GF-D8 (cell line): ENCODE results near the gene DIP2C.

Source experiments
- DNase-seq: peaks from one replicate; lab custom pipeline; 2025; lab: John Stamatoyannopoulos, UW

Gene DIP2C

DNA sequence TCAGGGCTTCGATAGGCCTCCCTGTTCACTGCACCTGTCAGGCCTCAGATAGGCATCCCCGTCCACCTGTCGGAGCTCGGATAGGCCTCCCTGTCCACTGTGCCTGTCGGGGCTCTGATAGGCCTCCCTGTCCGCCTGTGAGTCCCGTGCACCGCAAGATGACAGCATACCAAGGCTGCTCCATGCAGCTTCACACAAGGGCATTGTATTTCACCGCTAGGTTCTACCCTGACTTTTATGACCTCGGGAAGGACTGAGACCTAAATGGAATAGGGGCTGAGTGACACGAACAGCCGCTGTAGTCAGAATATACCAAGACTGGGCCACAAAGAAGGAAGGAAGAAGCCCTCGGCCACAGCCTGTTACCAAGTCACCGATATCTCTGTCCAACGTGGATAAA lies 271.2 kb downstream of the DIP2C start:
- no peak for DNase-seq

DNA sequence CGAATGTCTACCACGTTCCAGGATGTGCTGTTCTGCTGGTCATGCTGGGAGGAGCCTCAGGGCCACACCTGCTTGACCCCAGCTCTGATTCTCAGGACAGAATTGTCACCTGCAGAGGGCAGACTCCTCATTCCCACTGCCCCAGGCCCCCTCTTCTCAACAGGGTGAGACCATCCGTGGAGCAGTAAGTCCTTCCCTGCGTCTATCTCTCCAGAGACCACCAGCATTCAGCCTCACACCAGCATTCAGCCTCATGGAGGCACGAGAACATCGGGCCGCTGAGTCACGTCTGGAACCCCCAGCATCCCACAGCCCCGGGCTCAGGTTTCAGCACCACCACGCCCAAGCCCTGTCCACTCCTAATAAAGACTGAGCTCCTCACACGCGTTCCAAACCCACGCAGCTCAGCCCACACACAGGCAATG lies 273.4 kb downstream of the DIP2C start:
- no peak for DNase-seq

DNA sequence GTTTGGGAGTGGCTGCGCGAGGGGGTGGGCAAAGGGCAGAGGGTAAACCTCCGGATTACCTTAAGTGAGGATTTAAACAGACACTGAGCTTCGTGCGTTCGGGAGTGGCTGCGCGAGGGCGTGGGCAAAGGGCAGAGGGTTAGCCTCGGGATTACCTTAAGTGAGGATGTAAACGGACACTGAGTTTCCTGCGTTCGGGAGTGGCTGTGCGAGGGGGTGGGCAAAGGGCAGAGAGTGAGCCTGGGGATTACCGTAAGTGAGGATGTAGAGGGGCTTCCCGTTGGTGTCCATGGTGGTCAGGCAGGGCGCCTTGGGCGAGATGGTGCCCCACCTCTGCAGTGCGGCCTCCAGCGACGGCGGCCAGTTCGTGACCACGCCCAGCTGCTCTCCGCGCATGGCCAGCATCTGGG lies 275.8 kb downstream of the DIP2C start:
- no peak for DNase-seq

DNA sequence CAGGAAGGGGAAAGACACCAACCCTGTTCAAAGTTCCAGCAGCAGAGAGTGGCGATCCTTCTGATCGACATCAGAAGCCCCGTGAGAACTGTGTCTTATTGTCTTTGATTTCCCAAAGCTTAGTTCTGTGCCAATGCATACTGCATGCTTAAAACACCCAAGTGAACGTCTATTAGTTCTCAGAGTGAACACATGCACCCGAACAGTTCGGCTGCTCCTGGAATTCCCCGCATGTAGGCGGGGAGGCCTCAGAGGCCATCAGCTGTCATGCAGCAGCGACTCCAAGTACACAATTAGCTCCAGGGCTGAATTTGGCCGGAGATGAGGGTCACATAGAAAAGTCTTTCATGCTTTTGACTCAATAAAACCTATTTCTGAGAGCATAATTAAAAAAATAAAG lies 277.4 kb downstream of the DIP2C start:
- no peak for DNase-seq

DNA sequence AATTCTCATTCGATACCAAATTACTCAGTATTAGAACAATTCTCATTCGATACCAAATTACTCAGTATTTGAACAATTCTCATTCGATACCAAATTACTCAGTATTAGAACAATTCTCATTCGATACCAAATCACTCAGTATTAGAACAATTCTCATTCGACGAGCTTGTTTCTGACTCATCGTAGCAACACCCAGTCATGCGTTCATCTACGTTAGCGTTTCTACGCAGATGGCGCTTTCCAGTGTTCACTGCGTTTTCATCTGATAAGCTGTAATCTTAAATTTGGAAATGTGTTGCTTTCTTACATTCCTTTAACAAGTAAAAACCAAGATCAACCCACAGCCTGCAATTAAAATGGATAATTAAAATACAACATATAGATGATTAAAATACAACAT lies 277.9 kb downstream of the DIP2C start:
- no peak for DNase-seq

DNA sequence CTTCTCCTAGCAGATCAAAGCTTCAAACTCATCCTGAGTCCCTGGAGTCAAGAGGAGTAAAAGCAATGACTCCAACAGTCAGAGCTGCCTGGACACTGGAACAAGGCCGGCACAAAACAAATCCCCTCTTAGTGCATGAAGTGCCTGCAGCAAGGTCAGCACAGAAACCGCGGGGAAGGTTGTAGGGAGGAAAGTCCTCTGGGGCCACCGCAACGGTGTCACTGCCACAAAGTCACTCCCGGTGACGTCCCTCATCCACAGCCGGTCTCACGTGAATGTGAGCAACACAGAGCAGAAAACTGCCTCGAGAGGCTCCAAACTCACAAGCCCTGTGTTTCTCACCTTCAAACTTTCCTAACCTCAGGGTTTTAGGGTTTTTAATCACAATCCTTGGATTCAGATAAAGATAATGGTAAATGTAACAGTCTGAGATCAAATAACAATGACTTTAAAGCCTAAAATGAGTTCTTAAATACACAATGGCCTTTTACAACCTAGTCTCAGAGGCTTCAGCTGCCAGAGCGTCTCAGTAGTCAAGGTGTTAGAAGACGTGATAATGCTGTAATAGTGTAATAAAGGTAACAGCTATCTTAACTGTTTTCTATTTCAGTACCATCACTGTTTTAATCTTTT lies 279.9 kb downstream of the DIP2C start:
- DNase-seq, result no peak

DNA sequence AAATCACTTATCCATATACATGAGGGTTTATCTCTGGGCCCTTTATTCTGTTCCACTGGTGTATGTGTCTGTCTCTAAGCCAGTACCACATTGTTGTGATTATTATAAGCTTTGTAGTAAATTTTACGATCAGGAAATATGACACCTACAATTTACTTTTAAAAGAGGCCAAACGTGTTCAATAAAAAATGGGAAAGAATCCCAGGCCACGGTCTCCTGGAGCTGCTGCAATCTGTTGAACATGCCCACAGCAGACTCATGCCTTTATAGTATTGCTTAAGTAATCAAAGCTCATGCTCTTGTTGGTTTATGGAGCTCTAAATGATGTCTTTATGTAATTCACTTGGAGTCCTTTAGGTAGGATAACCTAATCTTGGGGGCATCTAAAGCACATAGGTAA lies 281.2 kb downstream of the DIP2C start:
- DNase-seq, result no peak

DNA sequence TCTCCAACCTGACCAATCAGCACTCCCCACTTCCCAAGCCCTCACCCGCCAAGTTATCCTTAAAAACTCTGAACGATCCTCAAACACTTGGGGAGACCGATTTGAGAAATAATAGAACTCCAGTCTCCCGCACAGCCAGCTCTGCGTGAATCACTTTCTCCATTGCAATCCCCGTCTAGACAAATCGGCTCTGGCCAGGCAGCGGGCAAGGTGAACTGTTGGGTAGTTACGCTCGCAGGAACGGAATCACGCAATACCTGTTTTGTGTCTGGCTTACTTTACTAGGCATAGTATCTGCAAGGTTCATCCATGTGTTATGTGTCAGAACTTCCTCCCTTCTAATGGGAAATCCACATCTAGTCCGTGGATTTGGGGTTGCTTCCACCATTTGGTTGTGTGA lies 282.5 kb downstream of the DIP2C start:
- no peak for DNase-seq

DNA sequence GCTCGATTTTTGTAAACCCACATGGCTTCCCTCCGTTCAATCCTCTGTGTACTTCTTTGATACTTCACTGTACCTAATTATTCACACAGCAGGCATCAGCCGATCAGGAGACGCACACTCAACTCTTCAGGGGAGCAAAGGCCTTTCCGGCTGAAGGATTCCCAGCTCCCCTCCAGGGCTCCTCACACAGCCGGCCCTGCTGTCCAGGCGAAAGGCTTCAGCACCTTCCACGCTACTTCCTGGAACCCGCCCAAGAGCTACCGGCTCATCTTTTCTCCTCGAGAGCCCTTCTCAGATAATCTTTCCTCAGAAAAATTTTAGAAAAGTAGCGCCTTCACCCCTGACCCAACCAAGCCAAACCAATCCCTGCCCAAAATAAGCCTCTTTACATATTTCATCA lies 283.8 kb downstream of the DIP2C start:
- DNase-seq, result no peak

DNA sequence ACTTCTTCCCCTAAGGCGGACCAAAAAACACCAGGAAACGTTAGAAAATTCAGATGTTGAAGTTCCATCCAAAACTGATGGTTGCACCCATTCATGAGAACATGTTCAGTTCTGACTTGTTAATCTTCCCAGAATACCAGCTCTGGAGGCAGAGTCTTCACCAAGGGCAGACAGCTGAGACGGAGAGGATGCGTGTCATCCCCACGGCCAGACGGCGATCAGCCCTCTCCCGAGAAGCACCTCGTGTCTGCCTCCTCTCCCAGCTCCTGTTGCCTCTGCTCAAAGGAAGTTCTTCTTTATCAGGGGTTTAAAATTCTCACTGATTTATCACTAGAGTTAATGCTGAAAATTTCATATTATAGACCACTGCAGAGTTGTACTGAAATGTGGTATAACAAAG lies 284.5 kb downstream of the DIP2C start:
- DNase-seq, result no peak

DNA sequence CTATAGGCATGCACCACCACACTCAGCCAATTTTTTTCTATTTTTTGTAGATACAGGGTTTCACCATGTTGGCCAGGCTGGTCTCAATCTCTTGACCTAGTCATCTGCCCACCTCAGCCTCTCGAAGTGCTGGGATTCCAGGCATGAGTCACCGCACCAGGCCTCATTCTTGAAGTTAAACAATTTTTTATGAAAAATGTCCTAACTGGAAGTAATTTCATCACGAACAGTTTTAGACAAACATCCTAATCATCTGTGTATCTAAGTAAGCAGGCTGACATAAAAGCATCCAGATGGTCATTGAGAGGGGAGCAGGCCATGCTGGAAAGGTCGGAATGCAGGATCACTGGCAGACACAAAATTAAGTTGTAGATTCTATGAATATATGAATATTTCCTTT lies 285.1 kb downstream of the DIP2C start:
- DNase-seq, result no peak

DNA sequence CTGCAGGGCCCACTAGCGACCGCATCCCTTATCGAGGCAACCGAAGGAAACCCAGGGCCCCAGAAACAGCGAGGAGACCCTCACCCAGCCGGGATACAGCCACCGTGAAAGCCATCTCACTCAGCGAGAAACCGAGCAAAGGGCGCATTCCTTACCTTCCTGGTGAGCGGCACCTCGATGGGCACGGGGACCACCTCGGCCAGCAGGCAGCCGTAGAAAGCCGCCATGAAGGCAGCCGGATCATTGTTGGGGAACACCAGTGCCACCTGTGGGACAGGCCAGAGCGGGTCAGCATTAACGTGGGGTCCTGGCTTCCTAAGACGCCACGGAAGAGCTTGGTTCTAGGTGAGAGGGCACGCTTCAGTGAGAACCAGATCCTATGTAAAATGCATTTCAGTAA lies 290.5 kb downstream of the DIP2C start:
- DNase-seq, result no peak

DNA sequence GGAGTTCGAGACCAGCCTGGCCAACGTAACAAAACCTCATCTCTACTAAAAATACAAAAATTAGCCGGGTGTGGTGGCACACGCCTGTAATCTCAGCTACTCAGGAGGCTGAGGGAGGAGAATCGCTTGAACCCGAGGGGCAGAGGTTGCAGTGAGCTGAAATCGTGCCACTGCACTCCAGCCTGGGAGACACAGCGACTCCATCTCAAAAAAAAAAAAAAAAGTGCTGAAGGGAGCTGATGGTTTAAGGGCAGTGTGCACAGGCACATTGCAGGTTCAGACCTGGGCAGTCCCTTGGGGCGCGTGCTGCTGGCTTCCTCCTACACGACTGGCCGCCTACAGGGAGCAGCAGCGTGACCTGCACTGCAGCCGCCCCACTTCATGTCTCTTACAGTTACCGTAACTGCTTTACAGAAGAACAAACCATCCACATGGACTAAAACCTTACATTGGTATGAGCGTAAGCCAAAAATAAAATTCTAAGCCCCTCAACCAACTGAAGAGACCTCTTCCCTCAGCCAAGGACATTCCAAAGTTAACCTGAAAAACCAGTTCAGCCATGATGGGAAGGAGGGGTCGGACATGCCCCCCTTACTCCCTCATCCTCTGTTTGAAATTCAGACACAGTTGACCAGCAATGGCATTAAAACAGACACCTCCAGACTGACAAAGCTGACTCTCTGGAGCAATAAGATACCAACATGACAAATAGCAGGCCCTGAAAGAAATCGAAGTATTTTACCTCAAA lies 292.0 kb downstream of the DIP2C start:
- DNase-seq, result no peak

DNA sequence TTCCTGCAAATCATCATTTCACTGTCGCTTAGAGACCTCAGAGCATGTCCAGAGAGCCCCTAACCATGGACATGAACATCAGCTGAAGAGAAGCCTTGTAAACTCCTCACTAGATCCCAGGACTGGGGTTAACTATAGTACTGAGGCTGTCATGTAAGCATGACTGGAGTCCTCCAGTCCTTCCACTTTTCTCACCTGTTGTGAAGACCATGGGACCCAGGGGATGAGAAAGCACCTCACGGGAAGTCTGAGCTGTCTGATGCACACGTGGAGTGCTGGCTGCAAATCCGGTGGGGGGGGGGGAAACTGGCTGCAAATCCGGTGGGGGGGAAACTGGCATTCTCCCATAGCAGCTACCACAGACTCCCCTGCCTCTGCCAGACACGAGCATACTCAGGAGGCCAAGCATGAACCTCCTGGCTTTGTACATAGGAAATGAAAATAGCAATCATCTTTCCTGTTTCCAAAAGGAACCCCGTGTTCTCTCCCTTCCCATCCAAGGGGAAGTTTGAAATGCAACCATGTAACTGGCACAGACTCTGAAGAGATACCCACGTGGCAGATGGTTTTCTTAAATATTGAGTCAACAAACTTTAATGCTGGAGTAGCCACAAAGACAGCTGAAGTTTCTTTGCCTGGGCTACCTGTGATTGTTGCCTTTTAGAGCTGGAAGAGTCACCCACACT lies 292.8 kb downstream of the DIP2C start:
- no peak for DNase-seq

DNA sequence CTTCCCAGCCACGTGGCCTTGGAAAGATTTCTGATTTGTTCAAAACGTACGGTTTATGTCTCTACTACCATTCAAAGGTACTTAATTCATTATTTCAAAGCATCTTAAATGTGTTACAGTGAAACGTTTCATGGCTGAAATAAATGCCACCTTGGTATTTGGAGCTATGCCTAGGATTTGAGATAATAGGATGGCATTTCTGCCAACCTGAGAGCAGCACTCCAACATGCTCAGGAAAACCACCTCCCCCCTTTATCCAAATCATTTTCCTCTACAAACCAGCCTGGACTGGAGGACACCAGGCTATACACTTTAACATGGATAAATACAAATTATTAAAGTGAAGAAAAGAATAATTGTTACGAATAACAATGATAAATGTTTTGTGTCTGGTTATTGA lies 293.4 kb downstream of the DIP2C start:
- DNase-seq, result no peak

DNA sequence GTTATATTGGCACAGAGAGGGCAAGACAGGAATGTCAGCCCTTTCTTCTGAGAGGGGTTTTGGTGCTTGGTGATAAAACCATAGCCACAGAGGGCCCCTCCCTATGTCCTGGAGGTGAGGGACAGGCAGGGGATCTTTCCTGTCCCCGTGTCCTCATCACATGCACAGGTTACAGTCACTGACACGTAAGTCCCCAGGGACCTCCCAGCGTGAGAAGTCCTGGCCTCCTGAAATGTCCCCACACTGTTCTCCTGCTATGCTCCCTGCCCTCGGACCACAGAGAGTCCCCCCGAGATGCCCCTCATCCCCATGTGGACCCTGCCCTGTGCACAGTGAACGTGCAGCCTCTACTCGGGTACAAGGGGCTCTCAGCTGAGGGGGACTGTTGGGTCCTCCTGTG lies 293.8 kb downstream of the DIP2C start:
- DNase-seq, result no peak

DNA sequence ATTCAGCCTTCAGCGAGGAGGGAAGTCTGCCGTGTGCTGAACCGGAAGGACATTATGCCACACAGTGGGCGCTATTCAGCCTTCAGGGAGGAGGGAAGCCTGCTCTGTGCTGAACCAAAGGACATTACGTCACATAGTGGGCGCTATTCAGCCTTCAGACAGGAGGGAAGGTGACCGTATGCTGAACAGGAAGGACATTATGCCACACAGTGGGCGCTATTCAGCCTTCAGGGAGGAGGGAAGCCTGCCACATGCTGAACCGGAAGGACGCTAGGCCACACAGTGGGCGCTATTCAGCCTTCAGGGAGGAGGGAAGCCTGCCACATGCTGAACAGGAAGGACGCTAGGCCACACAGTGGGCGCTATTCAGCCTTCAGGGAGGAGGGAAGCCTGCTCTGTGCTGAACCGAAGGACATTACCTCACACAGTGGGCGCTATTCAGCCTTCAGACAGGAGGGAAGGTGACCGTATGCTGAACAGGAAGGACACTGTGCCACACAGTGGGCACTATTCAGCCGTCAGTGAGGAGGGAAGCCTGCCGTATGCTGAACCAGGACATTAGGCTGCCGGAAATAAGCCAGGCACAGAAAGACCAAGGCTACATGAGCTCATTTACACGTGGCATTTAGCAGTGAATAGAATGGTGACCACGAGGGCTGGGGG lies 294.9 kb downstream of the DIP2C start:
- DNase-seq, result peak; percentile 91

DNA sequence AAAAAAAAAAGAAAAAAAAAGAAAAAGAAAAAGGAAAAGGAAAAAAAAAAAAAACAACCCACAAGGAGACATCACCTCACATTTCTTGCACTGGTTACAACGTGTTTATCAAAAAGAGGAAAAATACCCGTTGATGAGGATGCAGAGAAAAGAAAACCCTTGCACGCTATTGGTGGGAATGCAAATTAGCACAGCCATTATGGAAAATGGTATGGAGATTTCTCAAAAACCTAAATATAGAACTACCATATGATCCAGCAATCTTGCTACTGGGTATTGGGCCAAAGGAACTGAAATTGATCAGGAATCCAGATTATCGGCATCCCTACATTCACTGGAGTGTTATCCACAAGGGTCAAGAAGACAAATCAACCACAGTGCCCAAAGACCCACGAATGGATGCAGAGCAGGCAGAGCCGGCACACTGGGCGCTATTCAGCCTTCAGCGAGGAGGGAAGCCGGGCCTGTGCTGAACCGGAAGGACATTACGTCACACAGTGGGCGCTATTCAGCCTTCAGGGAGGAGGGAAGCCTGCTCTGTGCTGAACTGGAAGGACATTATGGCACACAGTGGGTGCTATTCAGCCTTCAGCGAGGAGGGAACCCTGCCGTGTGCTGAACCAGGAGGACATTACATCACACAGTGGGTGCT lies 295.6 kb downstream of the DIP2C start:
- DNase-seq, result no peak

DNA sequence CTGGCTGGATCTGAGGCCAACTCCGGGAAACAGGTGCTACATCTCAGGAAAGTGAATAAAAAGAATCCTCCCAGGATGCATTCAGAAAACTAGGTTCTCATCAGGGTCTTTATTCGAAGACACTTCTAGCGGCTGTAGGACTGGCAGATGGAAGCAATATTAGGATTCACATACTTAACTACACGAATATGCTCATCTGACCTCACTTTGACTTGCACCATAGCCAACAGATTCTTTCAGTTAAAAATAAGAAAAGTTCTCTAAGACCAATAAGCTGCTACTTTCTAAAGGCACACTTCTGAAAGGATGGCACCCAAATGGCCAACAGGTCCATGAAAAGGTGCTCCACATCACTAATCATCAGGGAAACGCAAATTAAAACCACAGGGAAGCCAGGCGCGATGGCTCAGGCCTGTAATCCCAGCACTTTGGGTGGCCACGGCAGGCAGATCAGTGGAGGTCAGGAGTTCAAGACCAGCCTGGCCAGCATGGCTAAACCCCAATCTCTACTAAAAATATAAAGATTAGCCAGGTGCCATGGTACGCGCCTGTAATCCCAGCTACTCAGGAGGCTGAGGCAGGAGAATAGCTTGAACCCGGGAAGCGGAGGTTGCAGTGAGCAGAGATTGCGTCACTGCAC lies 296.2 kb downstream of the DIP2C start:
- DNase-seq, result no peak

DNA sequence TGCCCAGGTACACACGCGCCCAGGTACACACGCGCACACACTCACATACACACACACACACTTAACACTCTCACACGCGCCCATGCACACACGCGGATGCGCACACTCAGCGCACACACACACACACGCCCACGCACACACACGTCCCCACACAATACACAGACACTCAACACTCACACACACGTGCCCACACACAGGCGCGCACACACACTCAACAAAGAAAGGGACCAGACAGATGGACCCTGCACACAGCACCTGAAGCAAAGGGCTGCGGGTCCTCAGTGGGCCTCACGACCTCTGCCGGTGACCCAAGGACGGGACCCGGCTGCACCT lies 296.8 kb downstream of the DIP2C start:
- no peak for DNase-seq

DNA sequence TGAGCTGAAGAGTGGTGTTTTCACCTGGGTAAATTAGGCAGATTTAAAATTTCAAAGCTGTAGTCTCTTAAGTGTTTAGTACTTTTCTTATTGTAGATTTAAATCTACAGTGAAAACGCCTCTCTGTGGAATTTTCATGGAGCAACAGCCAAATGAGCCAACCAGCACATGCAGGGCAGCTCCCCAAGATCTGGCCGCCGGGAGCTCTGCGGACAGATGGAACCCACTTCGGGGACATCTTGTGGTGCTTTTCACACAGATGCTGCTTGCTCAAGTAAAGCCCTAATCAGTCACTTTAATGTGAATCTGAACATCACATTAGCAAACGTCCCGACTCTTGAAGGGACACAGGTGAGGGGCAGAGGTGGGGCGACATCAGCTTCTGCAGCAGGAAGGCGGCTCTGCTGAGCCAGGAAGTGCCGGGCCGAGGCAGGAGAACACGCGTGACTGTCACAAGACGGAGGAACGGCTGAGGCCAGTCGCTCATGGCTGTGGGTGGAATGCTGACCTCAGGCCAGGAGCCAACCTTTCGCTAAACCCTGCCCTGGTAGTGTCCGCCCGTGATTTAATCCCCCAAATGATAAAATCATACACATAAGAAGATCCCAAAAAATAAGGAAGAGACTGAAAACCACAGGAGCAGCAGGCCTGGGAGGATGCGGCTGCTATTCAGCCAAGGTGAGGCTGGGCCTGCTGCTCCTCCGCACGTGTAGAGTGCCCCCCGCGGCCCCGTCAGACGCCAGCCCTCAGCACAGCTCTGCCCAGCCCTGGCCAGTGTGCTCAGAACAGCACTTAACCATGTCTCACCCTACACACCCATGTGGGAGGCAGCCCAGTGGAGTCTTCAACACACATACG lies 297.4 kb downstream of the DIP2C start:
- DNase-seq, result no peak
